ENCODE results near the gene DUSP15.

The DUSP15 gene

DNA sequence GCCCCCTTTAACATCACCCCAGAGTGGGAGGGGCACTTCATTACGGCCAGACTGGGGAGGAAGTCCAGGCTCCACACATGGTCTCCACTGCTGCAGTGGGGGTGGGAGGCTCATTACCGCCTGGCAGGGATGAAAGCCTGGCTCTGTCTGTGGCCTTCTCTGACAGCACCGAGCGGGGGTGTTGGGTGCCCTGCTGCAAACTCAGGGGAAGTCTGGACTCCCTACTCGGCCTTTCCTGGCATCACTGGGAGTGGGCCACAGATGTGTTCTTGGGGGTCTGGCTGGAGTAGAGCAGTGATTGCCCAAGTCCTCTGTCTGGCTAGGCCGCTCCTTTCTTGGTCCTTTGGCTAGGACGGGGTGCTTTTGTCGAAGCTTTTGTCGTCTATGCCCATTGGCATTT, 27.2 kb upstream of the DUSP15 start:
- Histone ChIP-seq H3K4me2 (ENCODE audit: low read depth, low read length, poor library complexity, severe bottlenecking) (no peak overlapping the region), H3K9me3 (ENCODE audit: insufficient read depth, low read depth, low read length) (no peaks in the 10 kb centered on the region), H3K9ac (ENCODE audit: low read depth, low read length, poor library complexity, severe bottlenecking) (no peak overlapping the region), H3K9me2 (replicated peaks; ENCODE audit: low read depth, low read length) (no peaks in the 10 kb centered on the region), H3F3A (ENCODE audit: low read depth) (no peaks in the 10 kb centered on the region), H3K4me1 (ENCODE audit: insufficient read depth, low read length, poor library complexity, severe bottlenecking) (no peaks in the 10 kb centered on the region), H3K4me3 (ENCODE audit: low read length, poor library complexity, severe bottlenecking) (no peak overlapping the region), H4K20me1 (ENCODE audit: insufficient read depth, low read length, poor library complexity, severe bottlenecking) (no peaks in the 10 kb centered on the region), H3K27me3 (ENCODE audit: insufficient read depth, low read length, poor library complexity, severe bottlenecking) (no peaks in the 10 kb centered on the region), H3K79me2 (ENCODE audit: insufficient read depth, low read length) (no peaks in the 10 kb centered on the region), H3K36me3 (ENCODE audit: insufficient read depth, low read length) (no peaks in the 10 kb centered on the region), H2AFZ (ENCODE audit: low read length) (no peak overlapping the region)
- TF ChIP-seq, protein P1, sequence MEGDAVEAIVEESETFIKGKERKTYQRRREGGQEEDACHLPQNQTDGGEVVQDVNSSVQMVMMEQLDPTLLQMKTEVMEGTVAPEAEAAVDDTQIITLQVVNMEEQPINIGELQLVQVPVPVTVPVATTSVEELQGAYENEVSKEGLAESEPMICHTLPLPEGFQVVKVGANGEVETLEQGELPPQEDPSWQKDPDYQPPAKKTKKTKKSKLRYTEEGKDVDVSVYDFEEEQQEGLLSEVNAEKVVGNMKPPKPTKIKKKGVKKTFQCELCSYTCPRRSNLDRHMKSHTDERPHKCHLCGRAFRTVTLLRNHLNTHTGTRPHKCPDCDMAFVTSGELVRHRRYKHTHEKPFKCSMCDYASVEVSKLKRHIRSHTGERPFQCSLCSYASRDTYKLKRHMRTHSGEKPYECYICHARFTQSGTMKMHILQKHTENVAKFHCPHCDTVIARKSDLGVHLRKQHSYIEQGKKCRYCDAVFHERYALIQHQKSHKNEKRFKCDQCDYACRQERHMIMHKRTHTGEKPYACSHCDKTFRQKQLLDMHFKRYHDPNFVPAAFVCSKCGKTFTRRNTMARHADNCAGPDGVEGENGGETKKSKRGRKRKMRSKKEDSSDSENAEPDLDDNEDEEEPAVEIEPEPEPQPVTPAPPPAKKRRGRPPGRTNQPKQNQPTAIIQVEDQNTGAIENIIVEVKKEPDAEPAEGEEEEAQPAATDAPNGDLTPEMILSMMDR (conservative IDR thresholded peaks at IDR 0.05; ENCODE audit: low read length), result no peak
- TF ChIP-seq EZH2phosphoT487 (IDR thresholded peaks at IDR 0.05; ENCODE audit: borderline replicate concordance), result no peak

DNA sequence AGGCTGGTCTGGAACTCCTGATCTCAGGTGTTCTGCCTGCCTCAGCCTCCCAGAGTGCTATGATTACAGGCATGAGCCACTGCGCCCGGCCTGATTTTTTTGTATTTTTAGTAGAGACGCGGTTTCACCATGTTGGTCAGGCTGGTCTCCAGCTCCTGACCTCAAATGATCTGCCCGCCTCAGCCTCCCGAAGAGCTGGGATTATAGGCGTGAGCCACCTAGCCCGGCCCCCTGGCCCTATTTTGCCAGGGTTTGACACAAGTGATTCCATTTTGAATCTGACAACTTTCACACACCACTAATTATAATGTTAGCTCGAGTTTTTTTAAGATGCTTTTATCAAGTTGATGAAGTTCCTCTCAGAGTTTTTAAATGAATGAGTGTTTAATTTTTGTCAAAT, 25.7 kb upstream of the DUSP15 start:
- Histone ChIP-seq H3K9me3 (ENCODE audit: insufficient read depth, low read depth, low read length) (no peaks in the 10 kb centered on the region), H3K4me1 (ENCODE audit: insufficient read depth, low read length, poor library complexity, severe bottlenecking) (no peaks in the 10 kb centered on the region), H3K27me3 (ENCODE audit: insufficient read depth, low read length, poor library complexity, severe bottlenecking) (no peaks in the 10 kb centered on the region), H3K79me2 (ENCODE audit: insufficient read depth, low read length) (no peaks in the 10 kb centered on the region), H3K9me2 (replicated peaks; ENCODE audit: low read depth, low read length) (no peaks in the 10 kb centered on the region), H3K4me3 (ENCODE audit: low read length, poor library complexity, severe bottlenecking) (no peak overlapping the region), H3K4me2 (ENCODE audit: low read depth, low read length, poor library complexity, severe bottlenecking) (no peak overlapping the region), H3F3A (ENCODE audit: low read depth) (no peaks in the 10 kb centered on the region), H3K9ac (ENCODE audit: low read depth, low read length, poor library complexity, severe bottlenecking) (no peak overlapping the region), H2AFZ (ENCODE audit: low read length) (no peak overlapping the region), H3K36me3 (ENCODE audit: insufficient read depth, low read length) (no peaks in the 10 kb centered on the region), H4K20me1 (ENCODE audit: insufficient read depth, low read length, poor library complexity, severe bottlenecking) (no peaks in the 10 kb centered on the region)
- no peak for TF ChIP-seq EZH2phosphoT487 (IDR thresholded peaks at IDR 0.05; ENCODE audit: borderline replicate concordance)
- TF ChIP-seq, protein P1 (conservative IDR thresholded peaks at IDR 0.05; ENCODE audit: low read length), result no peak

DNA sequence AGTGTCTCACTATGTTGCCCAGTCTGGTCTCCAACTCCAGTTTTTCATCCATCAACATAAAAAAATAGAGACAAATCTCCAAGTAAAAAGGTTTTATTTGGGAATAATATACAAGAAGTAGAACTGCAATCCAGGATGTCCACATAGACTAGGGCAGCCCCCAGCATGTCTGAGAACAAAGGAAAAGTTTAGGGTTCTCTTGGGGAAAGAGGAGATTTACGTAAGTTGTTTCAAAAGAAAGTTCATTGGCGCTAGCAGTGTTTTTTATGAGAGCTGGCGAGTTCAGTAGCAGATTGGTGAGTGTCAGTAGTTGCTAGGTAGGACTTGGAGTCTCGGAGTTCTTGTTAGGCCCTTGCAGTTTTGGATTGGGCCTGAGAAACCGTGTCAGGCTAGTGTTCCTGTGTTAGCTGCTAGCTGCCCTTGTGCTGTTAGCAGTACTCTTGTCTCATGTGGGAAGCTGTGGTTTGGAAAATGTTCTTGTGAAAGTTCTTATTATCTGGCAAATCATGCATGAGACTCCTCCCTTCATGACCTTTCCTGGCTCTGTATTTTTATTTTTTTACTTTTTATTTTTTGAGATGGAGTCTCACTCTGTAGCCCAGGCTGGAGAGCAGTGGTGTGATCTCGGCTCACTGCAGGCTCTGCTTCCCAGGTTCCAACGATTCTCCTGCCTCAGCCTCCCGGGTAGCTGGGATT, 24.8 kb upstream of the DUSP15 start:
- no peak overlapping the region for H3K9ac ChIP-seq (ENCODE audit: low read depth, low read length, poor library complexity, severe bottlenecking)

More for the DNA sequence above, 24.8 kb upstream of the DUSP15 start:
- no peaks in the 10 kb centered on the region for H3K27me3 ChIP-seq (ENCODE audit: insufficient read depth, low read length, poor library complexity, severe bottlenecking)
- TF ChIP-seq, protein P1 (conservative IDR thresholded peaks at IDR 0.05; ENCODE audit: low read length), result no peak
- no peak for TF ChIP-seq EZH2phosphoT487 (IDR thresholded peaks at IDR 0.05; ENCODE audit: borderline replicate concordance)
- H3K9me2 ChIP-seq (replicated peaks; ENCODE audit: low read depth, low read length), result no peaks in the 10 kb centered on the region
- H2AFZ ChIP-seq (ENCODE audit: low read length), result no peak overlapping the region
- H3K4me2 ChIP-seq (ENCODE audit: low read depth, low read length, poor library complexity, severe bottlenecking), result no peak overlapping the region
- no peaks in the 10 kb centered on the region for H3K9me3 ChIP-seq (ENCODE audit: insufficient read depth, low read depth, low read length)
- no peaks in the 10 kb centered on the region for H4K20me1 ChIP-seq (ENCODE audit: insufficient read depth, low read length, poor library complexity, severe bottlenecking)
- H3K4me1 ChIP-seq (ENCODE audit: insufficient read depth, low read length, poor library complexity, severe bottlenecking), result no peaks in the 10 kb centered on the region
- no peaks in the 10 kb centered on the region for H3K79me2 ChIP-seq (ENCODE audit: insufficient read depth, low read length)
- no peak overlapping the region for H3K4me3 ChIP-seq (ENCODE audit: low read length, poor library complexity, severe bottlenecking)
- no peaks in the 10 kb centered on the region for H3F3A ChIP-seq (ENCODE audit: low read depth)
- H3K36me3 ChIP-seq (ENCODE audit: insufficient read depth, low read length), result no peaks in the 10 kb centered on the region

Data from Loucy (cell line).